ENCODE results near the gene CDO1.

GRCh38 chr5:115755675-115756074, 60.8 kb downstream of the CDO1 start:
- TF ChIP-seq CTCF (optimal IDR thresholded peaks at IDR 0.05 in 1 of 3, IDR thresholded peaks at IDR 0.05 in 1 of 3, conservative IDR thresholded peaks at IDR 0.05 in 1 of 3; ENCODE audit: extremely low read depth in 1 of 3, insufficient read depth in 2 of 3, low read length in 3 of 3): no peak
- TF ChIP-seq EZH2 (IDR thresholded peaks at IDR 0.05; ENCODE audit: low read length): no peak
